CD14-positive monocyte (primary cell): ENCODE data around the gene LRRC25. TPM values are rescaled to one million over a fixed set of nuclear protein-coding genes. Genes with fewer than 3 reads are reported as not detected.

Experiments used
- DNase-seq, 3 donors: peaks; one replicate each; pipeline ENCODE4 v3.0.0-alpha.2; 2011 to 2022
- H2AFZ ChIP-seq: 2 replicates; pipeline ENCODE4 v1.6.0; 2012; ENCODE audit warnings: mild to moderate bottlenecking, low read depth, low read length, inconsistent platforms; ENCODE audit not compliant: insufficient read depth, poor library complexity, severe bottlenecking
- H3K27ac ChIP-seq, 2 donors: 1 replicate in 1 of 2; 2 replicates in 1 of 2; pipeline ENCODE4 v1.5.1; 2012 to 2013; ENCODE audit warnings: low read length in 2 of 2, control low read depth in 1 of 2, inconsistent platforms in 1 of 2, low read depth in 1 of 2, mild to moderate bottlenecking in 1 of 2
- H3K27me3 ChIP-seq, 2 donors: one replicate each; pipeline versions ENCODE4 v1.6.0 to v1.6.1; 2011 to 2013; ENCODE audit warnings: low read length in 2 of 2; ENCODE audit not compliant: control insufficient read depth in 2 of 2, insufficient read depth in 2 of 2
- H3K36me3 ChIP-seq, 2 donors: replicated peaks in 1 of 2; 1 replicate in 1 of 2; 2 replicates in 1 of 2; pipeline versions ENCODE4 v1.5.1 to v1.6.1; 2012 to 2013; ENCODE audit warnings: low read length in 2 of 2, control low read depth in 1 of 2, inconsistent platforms in 1 of 2, mild to moderate bottlenecking in 1 of 2; ENCODE audit not compliant: insufficient read depth in 2 of 2, control insufficient read depth in 1 of 2
- H3K4me1 ChIP-seq, 2 donors: 1 replicate in 1 of 2; 2 replicates in 1 of 2; pipeline versions ENCODE4 v1.5.1 to v1.6.1; 2012 to 2013; ENCODE audit warnings: low read length in 2 of 2, control low read depth in 1 of 2, inconsistent platforms in 1 of 2, mild to moderate bottlenecking in 1 of 2, moderate library complexity in 1 of 2; ENCODE audit not compliant: insufficient read depth in 2 of 2, control insufficient read depth in 1 of 2
- H3K4me2 ChIP-seq: replicated peaks from 2 replicates; pipeline ENCODE3; 2012; ENCODE audit warnings: low read length, moderate library complexity, mild to moderate bottlenecking; ENCODE audit not compliant: poor library complexity, severe bottlenecking; ENCODE audit errors: extremely low read depth
- H3K4me3 ChIP-seq, 3 experiments: fragments of 200-600 bp in 1 of 3; sonication (generic) in 1 of 3; replicated peaks in 1 of 3; 1 replicate in 2 of 3; 2 replicates in 1 of 3; pipeline ENCODE4 v1.5.1; 2011 to 2013; ENCODE audit warnings: low read length in 3 of 3, mild to moderate bottlenecking in 3 of 3, control low read depth in 2 of 3, low read depth in 2 of 3, inconsistent platforms in 1 of 3, moderate library complexity in 1 of 3
- H3K79me2 ChIP-seq: 2 replicates; pipeline ENCODE4 v1.6.0; 2012; ENCODE audit warnings: mild to moderate bottlenecking, control low read depth, inconsistent platforms, low read length, moderate library complexity; ENCODE audit not compliant: insufficient read depth
- H3K9ac ChIP-seq: 2 replicates; pipeline ENCODE4 v1.6.0; 2017; ENCODE audit warnings: low read length, mild to moderate bottlenecking; ENCODE audit not compliant: insufficient read depth, poor library complexity, severe bottlenecking
- H3K9me3 ChIP-seq, 2 donors: replicated peaks in 1 of 2; 1 replicate in 1 of 2; 2 replicates in 1 of 2; pipeline versions ENCODE4 v1.5.1 to v1.6.1; 2012 to 2013; ENCODE audit warnings: low read length in 2 of 2, control low read depth in 1 of 2; ENCODE audit not compliant: control insufficient read depth in 1 of 2, insufficient read depth in 1 of 2
- H4K20me1 ChIP-seq: 2 replicates; pipeline ENCODE4 v1.6.0; 2012; ENCODE audit warnings: mild to moderate bottlenecking, low read length, control low read depth, moderate library complexity; ENCODE audit not compliant: insufficient read depth
- H3K27ac Mint-ChIP-seq, 7 donors: one replicate each; pipeline ENCODE4 v1.8.0; 2020; ENCODE audit warnings: mild to moderate bottlenecking in 7 of 7, mixed read lengths in 7 of 7, moderate library complexity in 6 of 7, inconsistent platforms in 2 of 7
- H3K27me3 Mint-ChIP-seq, 3 donors: one replicate each; pipeline ENCODE4 v1.8.0; 2021 to 2022; ENCODE audit warnings: low read depth in 3 of 3, mild to moderate bottlenecking in 3 of 3, mixed read lengths in 3 of 3, moderate library complexity in 3 of 3, inconsistent platforms in 1 of 3
- H3K36me3 Mint-ChIP-seq, 2 donors: one replicate each; pipeline ENCODE4 v1.8.0; 2020; ENCODE audit warnings: mixed read lengths in 2 of 2, inconsistent platforms in 1 of 2, mild to moderate bottlenecking in 1 of 2
- H3K4me1 Mint-ChIP-seq: one replicate; pipeline ENCODE4 v1.8.0; 2020; ENCODE audit warnings: mild to moderate bottlenecking, mixed read lengths
- H3K4me3 Mint-ChIP-seq, 2 donors: one replicate each; pipeline ENCODE4 v1.8.0; 2020; ENCODE audit warnings: mild to moderate bottlenecking in 2 of 2, mixed read lengths in 2 of 2, moderate library complexity in 1 of 2
- H3K9me3 Mint-ChIP-seq, 7 donors: one replicate each; pipeline ENCODE4 v1.8.0; 2020 to 2022; ENCODE audit warnings: mixed read lengths in 7 of 7, mild to moderate bottlenecking in 6 of 7, moderate library complexity in 6 of 7, inconsistent platforms in 2 of 7
- WGBS: methylation state at CpG from one replicate; pipeline ENCODE4 v1.1.5; 2013; ENCODE audit warnings: missing lambda C conversion rate; ENCODE audit not compliant: insufficient coverage; 5-methylcytosine and 5-hydroxymethylcytosine counted together
- intact Hi-C, 2 donors: fragments of 100-400 bp; cut with micrococcal nuclease; formaldehyde crosslinking; loops; one replicate each; pipeline versions ENCODE4 v1.15.0 to v1.15.1; 2023
- polyA plus RNA-seq, 3 donors: library from polyadenylated mRNA; depleted of rRNA in 1 of 3; unstranded in 2 of 3; stranded (reverse) in 1 of 3; fragments of 300-500 nt in 2 of 3; fragments of >200 nt in 1 of 3; fragmentation: Illumina TruSeq in 2 of 3; gene quantifications; 1 replicate in 2 of 3; 2 replicates in 1 of 3; pipeline ENCODE4 v1.2.3, GENCODE V29; 2012 to 2021
- TF ChIP-seq, protein P1 (sequence below): fragments of 200-600 bp; IDR thresholded peaks from one replicate; pipeline ENCODE4 v1.8.0; 2022; ENCODE audit warnings: antibody characterized with exemption, mild to moderate bottlenecking

The LRRC25 gene
- polyA plus RNA-seq, 3 donors: 173 to 581 (median 416) TPM

GRCh38 chr19:18348171-18348570 is 49.3 kb downstream of the LRRC25 start:
- intact Hi-C loops: loop anchor here in 1 of 2 donors (2.0 to 5.0 kb wide), 2 partner anchors 39 to 61 kb away; partner anchors contain the start of gene GDF15
- H3K27me3 Mint-ChIP-seq: peaks cover 0 to 1% (median 0%) of the 10 kb centered on the region in 3 donors
- WGBS: 93% methylated on average over 12 of the region's 17 CpGs
- Histone ChIP-seq H3K79me2 (no peaks in the 10 kb centered on the region), H4K20me1 (peaks cover 31% of the 10 kb centered on the region), H3K9me3 (no peaks in the 10 kb centered on the region), H3K27me3 (no peaks in the 10 kb centered on the region), H3K9ac (no peak overlapping the region), H3K27ac (no peak overlapping the region), H3K4me3 (no peak overlapping the region), H3K36me3 (peaks cover 14 to 31% of the 10 kb centered on the region in 2 donors), H2AFZ (no peak overlapping the region), H3K4me1 (peaks cover 0 to 8% of the 10 kb centered on the region in 2 donors), H3K4me2 (no peak overlapping the region)
- H3K9me3 Mint-ChIP-seq: no peaks in the 10 kb centered on the region
- peaks cover 17% of the 10 kb centered on the region for H3K4me1 Mint-ChIP-seq
- peaks cover 59 to 86% of the 10 kb centered on the region in 2 donors for H3K36me3 Mint-ChIP-seq
- TF ChIP-seq, protein P1, sequence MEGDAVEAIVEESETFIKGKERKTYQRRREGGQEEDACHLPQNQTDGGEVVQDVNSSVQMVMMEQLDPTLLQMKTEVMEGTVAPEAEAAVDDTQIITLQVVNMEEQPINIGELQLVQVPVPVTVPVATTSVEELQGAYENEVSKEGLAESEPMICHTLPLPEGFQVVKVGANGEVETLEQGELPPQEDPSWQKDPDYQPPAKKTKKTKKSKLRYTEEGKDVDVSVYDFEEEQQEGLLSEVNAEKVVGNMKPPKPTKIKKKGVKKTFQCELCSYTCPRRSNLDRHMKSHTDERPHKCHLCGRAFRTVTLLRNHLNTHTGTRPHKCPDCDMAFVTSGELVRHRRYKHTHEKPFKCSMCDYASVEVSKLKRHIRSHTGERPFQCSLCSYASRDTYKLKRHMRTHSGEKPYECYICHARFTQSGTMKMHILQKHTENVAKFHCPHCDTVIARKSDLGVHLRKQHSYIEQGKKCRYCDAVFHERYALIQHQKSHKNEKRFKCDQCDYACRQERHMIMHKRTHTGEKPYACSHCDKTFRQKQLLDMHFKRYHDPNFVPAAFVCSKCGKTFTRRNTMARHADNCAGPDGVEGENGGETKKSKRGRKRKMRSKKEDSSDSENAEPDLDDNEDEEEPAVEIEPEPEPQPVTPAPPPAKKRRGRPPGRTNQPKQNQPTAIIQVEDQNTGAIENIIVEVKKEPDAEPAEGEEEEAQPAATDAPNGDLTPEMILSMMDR: no peak
- peak overlapping the region in 1 of 7 donors; percentile 78 for H3K27ac Mint-ChIP-seq
- DNase-seq: no peak
- H3K4me3 Mint-ChIP-seq: no peak overlapping the region

GRCh38 chr19:18346091-18346490 is 51.3 kb downstream of the LRRC25 start:
- Histone ChIP-seq H3K27ac (no peak overlapping the region), H3K4me3 (no peak overlapping the region), H3K36me3 (peaks cover 15 to 34% of the 10 kb centered on the region in 2 donors), H2AFZ (no peak overlapping the region), H4K20me1 (peaks cover 37% of the 10 kb centered on the region), H3K4me2 (no peak overlapping the region), H3K4me1 (peaks cover 12 to 21% of the 10 kb centered on the region in 2 donors), H3K27me3 (no peaks in the 10 kb centered on the region), H3K79me2 (peaks cover 8% of the 10 kb centered on the region), H3K9ac (no peak overlapping the region), H3K9me3 (no peaks in the 10 kb centered on the region)
- TF ChIP-seq, protein P1: no peak
- peak overlapping the region in 3 of 7 donors; percentile 5 to 57 (median 44) for H3K27ac Mint-ChIP-seq
- WGBS: 82% methylated on average over 4 of the region's 8 CpGs
- DNase-seq: no peak
- peaks cover 59 to 83% of the 10 kb centered on the region in 2 donors for H3K36me3 Mint-ChIP-seq
- intact Hi-C loops: loop anchor here in 1 of 2 donors (5.0 kb wide), 1 partner anchor 41 kb away; the partner anchor contains the start of gene GDF15
- H3K9me3 Mint-ChIP-seq: no peaks in the 10 kb centered on the region
- peaks cover 30% of the 10 kb centered on the region for H3K4me1 Mint-ChIP-seq
- no peak overlapping the region for H3K4me3 Mint-ChIP-seq
- peaks cover 0 to 1% (median 0%) of the 10 kb centered on the region in 3 donors for H3K27me3 Mint-ChIP-seq
